Stromal cell of bone marrow (primary cell): ENCODE data around the gene TIAM1.

Source experiments
- DNase-seq: peaks from one replicate; pipeline ENCODE4 v3.0.0-alpha.2; 2012; ENCODE audit warnings: low read depth

TIAM1 gene

GRCh38 chr21:31354604-31355443 lies 10.8 kb upstream of the TIAM1 start:
- peak; percentile 52 for DNase-seq

GRCh38 chr21:31354122-31354521 lies 10.1 kb upstream of the TIAM1 start:
- DNase-seq, result no peak

- DNase-seq, result no peak
These were observed 8.8 kb upstream of the TIAM1 start for GRCh38 chr21:31352836-31353235.

GRCh38 chr21:31351960-31352359 lies 7.9 kb upstream of the TIAM1 start:
- no peak for DNase-seq

- no peak for DNase-seq
These were observed 7.4 kb upstream of the TIAM1 start for GRCh38 chr21:31351438-31351837.

GRCh38 chr21:31349208-31349607 lies 5.1 kb upstream of the TIAM1 start:
- DNase-seq, result no peak

- DNase-seq, result no peak
These were observed 4.1 kb upstream of the TIAM1 start for GRCh38 chr21:31348188-31348587.

- DNase-seq, result no peak
These were observed 3.5 kb upstream of the TIAM1 start for GRCh38 chr21:31347435-31348032.

- DNase-seq, result no peak
These were observed 2.3 kb upstream of the TIAM1 start for GRCh38 chr21:31346256-31346821.

- no peak for DNase-seq
These were observed 1.1 kb upstream of the TIAM1 start for GRCh38 chr21:31345136-31345535.

- no peak for DNase-seq
These were observed 991 bp downstream of the TIAM1 start for GRCh38 chr21:31343030-31343510.

- DNase-seq, result no peak
These were observed 1.7 kb downstream of the TIAM1 start for GRCh38 chr21:31342348-31342747.

- no peak for DNase-seq
These were observed 3.0 kb downstream of the TIAM1 start for GRCh38 chr21:31340942-31341487.

- DNase-seq, result no peak
These were observed 3.5 kb downstream of the TIAM1 start for GRCh38 chr21:31340514-31340913.

GRCh38 chr21:31339721-31340120 lies 4.3 kb downstream of the TIAM1 start:
- no peak for DNase-seq

- no peak for DNase-seq
These were observed 5.1 kb downstream of the TIAM1 start for GRCh38 chr21:31338908-31339368.

GRCh38 chr21:31337996-31338907 lies 5.8 kb downstream of the TIAM1 start:
- no peak for DNase-seq

- DNase-seq, result no peak
These were observed 7.0 kb downstream of the TIAM1 start for GRCh38 chr21:31337086-31337485.

- no peak for DNase-seq
These were observed 7.4 kb downstream of the TIAM1 start for GRCh38 chr21:31336739-31337040.

- DNase-seq, result peak; percentile 93
These were observed 7.9 kb downstream of the TIAM1 start for GRCh38 chr21:31335957-31336738.

GRCh38 chr21:31334648-31335121 lies 9.4 kb downstream of the TIAM1 start:
- no peak for DNase-seq
